Activated naive CD8-positive, alpha-beta T cell treated with anti-CD3 and anti-CD28 coated beads, Interleukin-2, amount 50 U/mL, for 16 hours (primary cell): ENCODE data around the gene CTNNA3.

Experiments
- DNase-seq: peaks from one replicate; pipeline ENCODE4 v3.0.0-alpha.2; 2020; ENCODE audit warnings: low read depth, low spot score

Gene CTNNA3

DNA sequence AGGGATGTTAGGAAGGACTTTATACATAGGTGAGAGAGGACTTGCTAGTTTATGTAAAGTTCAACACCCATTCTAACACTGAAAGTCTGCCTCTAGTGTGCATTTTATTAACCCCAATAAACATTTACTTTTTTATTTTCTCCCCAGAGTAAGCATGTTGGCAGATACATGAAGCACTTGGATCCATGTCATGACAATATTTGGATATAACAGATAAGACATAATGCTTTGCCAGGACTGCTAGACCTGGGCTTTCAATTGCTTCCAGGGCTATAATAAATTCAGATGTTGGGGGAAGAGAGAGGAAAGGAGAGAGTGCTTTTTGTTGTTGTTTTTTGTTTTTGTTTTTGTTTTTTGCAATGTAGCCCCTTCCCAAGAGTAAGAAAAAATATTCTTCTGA, 1039.5 kb downstream of the CTNNA3 start:
- DNase-seq = no peak

DNA sequence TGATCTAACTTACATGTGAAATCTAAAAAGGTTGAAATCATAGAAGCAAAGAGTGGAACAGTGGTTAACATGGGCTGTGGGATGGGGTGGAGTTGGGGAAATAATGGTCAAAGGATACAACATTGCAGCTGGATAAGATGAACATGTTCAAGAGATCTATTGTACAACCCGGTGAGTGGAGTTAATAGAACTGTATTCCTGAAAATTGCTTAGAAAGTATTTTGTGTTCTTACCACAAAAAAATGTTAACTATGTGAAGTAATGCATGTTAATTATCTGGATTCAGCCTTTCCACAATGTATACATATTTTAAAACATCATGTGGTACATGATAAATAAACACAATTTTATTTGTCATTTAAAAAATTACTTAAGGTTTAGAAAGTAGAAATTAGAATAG, 1041.1 kb downstream of the CTNNA3 start:
- no peak for DNase-seq

- DNase-seq = no peak
These were observed 1044.5 kb downstream of the CTNNA3 start for GRCh38 chr10:66651308-66652082.

GRCh38 chr10:66649626-66650025, 1046.4 kb downstream of the CTNNA3 start:
- no peak for DNase-seq

- no peak for DNase-seq
These were observed 1053.8 kb downstream of the CTNNA3 start for GRCh38 chr10:66642217-66642616.

- no peak for DNase-seq
These were observed 1056.6 kb downstream of the CTNNA3 start for GRCh38 chr10:66639371-66639770.

- DNase-seq = no peak
These were observed 1058.5 kb downstream of the CTNNA3 start for GRCh38 chr10:66637273-66638036.

DNA sequence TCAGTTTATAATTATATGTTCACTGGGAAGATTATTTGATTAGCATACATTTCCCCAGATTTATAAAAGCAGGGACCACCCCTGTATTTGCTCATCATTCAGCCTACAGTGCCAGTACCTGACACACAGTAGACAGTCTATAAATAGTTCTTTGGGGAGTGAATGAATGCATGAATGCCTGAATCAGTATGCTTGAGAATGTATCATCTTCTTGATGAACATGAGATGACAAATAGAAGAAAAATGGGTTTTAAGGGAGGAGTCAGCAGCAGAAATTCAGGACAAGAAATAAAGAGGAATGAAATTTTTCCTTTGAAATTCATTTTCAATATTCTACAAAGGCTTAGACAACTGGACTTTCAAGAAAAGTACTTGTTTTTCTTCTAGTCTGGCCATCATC, 1066.0 kb downstream of the CTNNA3 start:
- DNase-seq = no peak

- DNase-seq = no peak
These were observed 1068.8 kb downstream of the CTNNA3 start for GRCh38 chr10:66627156-66627555.

DNA sequence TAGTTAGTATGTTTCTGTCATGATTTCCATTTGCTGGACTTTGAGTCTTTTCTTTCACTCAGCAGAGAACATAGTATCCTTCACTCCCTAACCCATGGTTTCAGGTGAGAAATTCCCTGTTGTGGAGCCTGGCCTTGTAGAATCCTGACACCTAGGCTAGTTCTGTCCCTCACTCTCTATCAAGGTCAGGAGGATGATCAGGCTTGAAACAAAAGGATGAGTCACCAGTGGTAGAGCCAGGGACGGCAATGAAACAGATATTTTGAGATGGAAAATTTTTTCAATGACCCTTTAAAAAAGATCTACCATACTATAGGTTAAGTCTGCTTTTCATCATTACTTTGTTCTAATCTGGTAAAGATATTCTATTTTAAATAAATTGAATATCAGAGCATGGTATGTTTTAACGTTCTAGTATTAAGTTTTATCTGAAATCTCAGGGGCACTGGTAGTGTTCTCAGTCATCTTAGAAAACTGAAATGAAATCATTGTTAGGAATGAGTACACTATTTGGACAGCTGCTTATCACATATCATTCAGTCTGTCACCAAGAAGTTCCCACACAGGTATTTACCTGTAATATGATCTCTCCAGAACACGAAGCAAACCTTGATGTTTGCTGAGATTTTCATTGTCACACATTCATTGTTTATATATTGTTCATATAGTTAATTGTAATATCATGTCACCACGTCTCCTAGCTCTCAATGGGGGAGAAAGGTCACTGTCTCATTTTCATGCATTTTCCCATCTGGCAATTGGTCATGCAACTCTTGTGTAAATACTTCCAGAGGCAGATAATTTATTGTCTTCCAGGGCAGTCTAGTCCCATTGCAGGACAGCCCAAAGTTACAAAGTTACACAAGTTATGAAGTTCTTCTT, 1070.0 kb downstream of the CTNNA3 start:
- DNase-seq = no peak

DNA sequence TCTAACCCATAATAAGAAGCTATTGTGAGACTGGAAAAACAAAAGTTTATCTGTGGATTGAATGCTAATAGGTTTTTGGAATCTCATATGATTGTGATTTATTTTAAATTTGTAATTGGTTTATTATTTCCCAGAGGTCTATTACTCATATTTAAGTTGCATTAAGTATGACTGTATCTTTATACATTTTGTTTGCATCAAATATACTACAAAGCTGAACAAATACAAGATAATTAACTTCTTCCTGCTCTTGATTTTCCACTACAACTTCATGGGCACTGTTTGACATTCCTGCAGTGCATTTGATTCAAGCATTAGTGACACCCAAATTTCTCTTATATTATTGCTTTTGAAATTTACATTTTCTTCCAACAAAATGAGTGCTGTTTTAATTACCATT, 1073.9 kb downstream of the CTNNA3 start:
- no peak for DNase-seq

GRCh38 chr10:66604195-66604594, 1091.8 kb downstream of the CTNNA3 start:
- DNase-seq = no peak

DNA sequence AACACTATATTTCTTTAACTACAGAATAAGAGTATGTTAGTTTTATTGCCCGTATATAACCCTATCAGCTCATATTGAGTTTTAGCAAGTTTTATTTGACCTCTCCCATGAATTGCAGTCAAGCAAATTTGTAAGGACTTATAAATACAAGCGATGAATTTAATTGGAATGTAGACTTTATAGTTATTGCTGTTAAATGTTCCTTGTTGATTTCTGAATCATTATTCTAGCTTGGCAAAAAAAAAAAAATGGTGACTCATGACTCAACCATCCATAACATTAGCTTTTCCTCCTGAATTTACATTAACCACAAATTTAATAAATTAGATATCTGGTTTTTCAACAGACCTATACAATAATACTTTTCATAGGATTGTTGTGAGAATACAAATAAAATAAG, 1104.1 kb downstream of the CTNNA3 start:
- DNase-seq = no peak

DNA sequence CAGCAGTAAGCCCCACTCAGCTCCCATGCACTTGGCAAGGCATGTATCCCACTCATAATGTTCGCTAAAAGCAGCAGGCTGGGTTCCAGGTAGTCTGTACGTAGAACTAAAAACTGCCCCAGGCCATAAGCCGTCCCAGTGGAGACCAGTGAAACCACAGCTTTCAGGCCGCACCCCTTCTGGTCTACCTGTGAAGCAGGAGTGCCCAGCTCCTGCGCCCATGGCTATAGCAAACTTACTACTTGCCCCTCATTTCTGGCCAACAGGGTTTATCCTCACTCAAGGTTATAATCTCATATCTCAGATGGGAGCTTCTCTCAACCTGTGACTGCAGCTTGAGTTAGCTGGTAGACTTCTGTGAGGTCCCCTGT, 1108.3 kb downstream of the CTNNA3 start:
- no peak for DNase-seq

DNA sequence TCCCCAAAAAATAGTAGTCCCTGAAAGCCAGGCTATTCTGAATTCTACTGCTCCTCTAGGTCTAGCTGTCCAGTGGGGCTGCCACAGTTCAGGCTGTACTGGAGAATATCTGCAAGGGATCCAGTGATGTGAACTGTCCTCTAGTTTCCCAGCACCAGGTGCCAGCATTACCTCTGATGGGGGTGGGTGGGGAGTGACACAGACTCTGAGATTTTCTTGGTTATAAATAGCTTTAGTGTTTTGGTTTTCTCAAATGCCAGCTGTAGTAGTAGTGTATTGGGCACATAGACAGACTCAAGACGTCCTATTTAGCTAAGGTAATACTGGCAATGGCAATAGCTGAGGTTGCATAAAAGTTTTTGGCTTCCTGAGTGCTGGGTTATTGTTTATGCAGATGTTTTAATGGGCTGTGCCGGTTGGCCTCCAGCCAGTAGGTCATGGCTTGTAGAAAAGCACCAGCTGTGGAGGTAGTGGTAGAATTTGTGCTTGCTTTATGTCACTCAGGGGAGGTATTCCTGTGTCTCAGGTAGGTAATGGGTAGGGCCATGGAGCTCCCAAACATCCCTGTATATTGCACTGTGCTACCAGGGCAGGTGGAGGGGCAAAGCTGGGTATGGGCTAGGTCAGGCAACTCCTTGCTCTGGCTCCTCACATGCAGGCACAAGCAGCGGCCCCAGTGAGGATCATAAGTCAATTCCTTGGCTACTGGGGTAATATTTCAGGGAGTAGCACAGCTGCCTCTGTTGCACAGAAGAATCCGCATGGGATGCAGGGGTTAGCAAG, 1108.9 kb downstream of the CTNNA3 start:
- DNase-seq = no peak

- DNase-seq = no peak
These were observed 1109.9 kb downstream of the CTNNA3 start for GRCh38 chr10:66586073-66586472.

DNA sequence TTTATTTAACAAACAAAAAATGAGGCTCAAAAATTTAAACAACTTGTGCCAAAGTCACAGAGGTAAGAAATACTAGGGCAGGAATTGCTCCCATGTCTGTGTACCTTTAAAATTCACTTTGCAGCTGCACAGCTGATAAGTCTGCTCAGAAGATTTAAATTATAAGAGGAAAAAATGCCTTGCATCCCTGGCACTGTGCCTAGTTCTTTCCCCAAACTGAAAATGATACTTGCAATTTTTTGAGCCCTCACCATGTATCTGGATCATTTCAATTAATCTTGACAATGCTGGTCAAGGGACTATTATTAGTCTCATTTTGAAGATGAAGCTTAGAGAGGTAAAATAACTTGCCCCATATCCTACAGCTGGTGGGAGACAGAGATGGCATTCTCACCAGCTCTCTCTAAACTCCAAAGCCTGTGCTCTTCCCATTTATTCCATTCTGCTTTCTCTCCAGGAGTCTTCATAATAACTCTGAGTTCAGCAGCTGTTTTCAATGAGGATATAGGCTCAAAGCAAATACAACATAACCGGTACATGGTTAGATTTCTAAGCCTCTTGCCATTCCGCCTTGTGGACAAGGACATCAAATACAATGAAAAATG, 1120.6 kb downstream of the CTNNA3 start:
- DNase-seq = no peak

- no peak for DNase-seq
These were observed 1123.3 kb downstream of the CTNNA3 start for GRCh38 chr10:66572700-66573099.

- DNase-seq = no peak
These were observed 1130.0 kb downstream of the CTNNA3 start for GRCh38 chr10:66565999-66566398.

DNA sequence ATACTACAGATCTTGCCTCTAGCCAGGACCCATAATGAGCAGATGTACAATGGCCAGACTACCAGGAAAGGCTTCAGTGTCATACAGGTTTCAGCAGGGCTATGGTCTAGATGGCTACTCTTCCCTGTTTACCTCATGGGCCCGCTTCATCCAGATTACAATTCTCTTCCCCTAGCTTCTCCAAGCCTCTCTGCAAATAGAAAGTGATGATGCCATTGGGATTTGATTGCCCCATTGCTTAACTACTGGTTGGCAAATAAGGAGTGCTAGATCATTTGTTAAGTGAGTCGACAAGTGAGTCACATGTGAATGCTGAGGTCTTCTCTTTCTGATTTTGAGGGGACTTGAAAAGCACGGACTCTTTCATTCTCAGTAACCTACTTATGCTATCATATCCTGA, 1131.7 kb downstream of the CTNNA3 start:
- DNase-seq = no peak

DNA sequence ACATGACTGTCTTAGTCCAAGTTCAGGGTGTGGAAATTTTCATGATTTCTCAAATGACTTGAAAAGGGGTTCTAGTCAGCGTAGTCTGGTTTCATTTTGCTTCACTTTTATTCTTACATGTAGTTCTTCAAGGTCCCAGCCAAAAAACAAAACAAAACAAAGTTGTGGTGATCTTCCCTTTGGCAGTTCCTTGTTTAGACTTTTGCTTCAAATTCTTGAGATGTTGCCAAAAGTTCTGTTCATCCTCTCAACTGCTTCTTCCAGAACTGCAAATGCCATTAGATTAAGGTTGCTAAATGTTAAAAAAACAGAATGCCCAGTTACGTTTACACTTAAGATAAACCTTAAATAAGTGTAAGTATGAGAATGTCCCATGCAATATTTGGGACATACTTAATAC, 1140.9 kb downstream of the CTNNA3 start:
- DNase-seq = no peak
